Pancreas (tissue), 10 donors: Measurements from ENCODE around the gene OR2F2. TPM values are rescaled to one million over a fixed set of nuclear protein-coding genes. Genes with fewer than 3 reads are reported as not detected.

Experiments used
- ATAC-seq, 4 donors: fragments of 200-7000 bp; cut with Tn5 transposase; one replicate each; pipeline versions ENCODE4 v1.8.0 to v1.9.1; 2020; ENCODE audit warnings: mild to moderate bottlenecking in 4 of 4, moderate library complexity in 4 of 4
- DNase-seq, 6 donors: peaks; one replicate each; pipeline ENCODE4 v3.0.0-alpha.2; 2020
- FAIRE-seq: peaks from 2 replicates; lab custom pipeline; 2012; peaks lifted over from hg19 to GRCh38; lab: Jason Lieb, UNC
- H3K27ac ChIP-seq, 4 donors: fragments of 200-600 bp; sonication (generic); 1 replicate in 3 of 4; 2 replicates in 1 of 4; pipeline versions ENCODE4 v1.5.0 to v1.8.0; 2020
- H3K27me3 ChIP-seq, 4 donors: fragments of 200-600 bp; one replicate each; pipeline ENCODE4 v1.8.0; 2021
- H3K36me3 ChIP-seq, 3 donors: fragments of 200-600 bp; sonication (generic) in 1 of 3; one replicate each; pipeline versions ENCODE4 v1.5.0 to v1.8.0; 2020 to 2021
- H3K4me1 ChIP-seq, 3 donors: fragments of 200-600 bp; one replicate each; pipeline ENCODE4 v1.8.0; 2021
- H3K4me3 ChIP-seq, 4 donors: fragments of 200-600 bp; sonication (generic) in 2 of 4; one replicate each; pipeline versions ENCODE4 v1.5.0 to v1.8.0; 2020 to 2021
- H3K9me3 ChIP-seq, 4 donors: fragments of 200-600 bp; one replicate each; pipeline ENCODE4 v1.8.0; 2021
- WGBS, 2 donors: extraction: QIAGEN DNeasy Blood & Tissue Kit; methylation state at CpG; one replicate each; pipeline ENCODE4 v1.1.7; 2013; 5-methylcytosine and 5-hydroxymethylcytosine counted together
- intact Hi-C, 3 donors: fragments of 100-400 bp; cut with DNase I; formaldehyde crosslinking; loops; one replicate each; pipeline versions ENCODE4 v1.11.1 to v1.14.2; 2022
- polyA plus RNA-seq, 2 donors: library from polyadenylated mRNA; stranded (reverse); fragments of 200-250 nt; gene quantifications; one replicate each; pipeline ENCODE4 v1.2.3, GENCODE V29; 2013
- total RNA-seq, 6 donors: library from RNA; stranded (reverse); fragmentation: NEBNext Ultra II Directional in 4 of 6; extraction: Animal tissue kit (Norgen Biotek cat#: 25700) in 4 of 6; gene quantifications; one replicate each; pipeline versions ENCODE4 v1.2.1 to v1.2.4, GENCODE V29; 2021 to 2023
- TF ChIP-seq, protein P1 (sequence below), 4 donors: fragments of 200-600 bp; sonication (generic) in 3 of 4; IDR thresholded peaks; one replicate each; pipeline versions ENCODE4 v1.5.0 to v1.8.0; 2021; ENCODE audit warnings: antibody characterized with exemption in 4 of 4
- donor health status: healthy with polysubstance abuse.
- donor health status: DM: no; HTN: no; CAD: no; lungs with moderate emphysema.
- donor health status: DM: no; HTN: no; CAD: no.
- donor health status: control.
- donor health status: control.
- donor health status: Bipolar disorder and iron deficiency.
- donor health status: DM: yes; HTN: yes; CAD: no.
- donor health status: DM: no; HTN: no; CAD: no.
- donor health status: DM: no; HTN: no; CAD: no.
- donor health status: DM: yes; HTN: yes; CAD: no.

OR2F2 gene
- total and polyA plus RNA-seq, 8 donors = not detected

- no peak for ATAC-seq
- Histone ChIP-seq H3K4me3 (no peak overlapping the region), H3K27me3 (no peaks in the 10 kb centered on the region), H3K9me3 (no peaks in the 10 kb centered on the region), H3K27ac (no peak overlapping the region), H3K36me3 (no peaks in the 10 kb centered on the region), H3K4me1 (peaks cover 0 to 7% (median 5%) of the 10 kb centered on the region in 3 donors)
- TF ChIP-seq, protein P1, sequence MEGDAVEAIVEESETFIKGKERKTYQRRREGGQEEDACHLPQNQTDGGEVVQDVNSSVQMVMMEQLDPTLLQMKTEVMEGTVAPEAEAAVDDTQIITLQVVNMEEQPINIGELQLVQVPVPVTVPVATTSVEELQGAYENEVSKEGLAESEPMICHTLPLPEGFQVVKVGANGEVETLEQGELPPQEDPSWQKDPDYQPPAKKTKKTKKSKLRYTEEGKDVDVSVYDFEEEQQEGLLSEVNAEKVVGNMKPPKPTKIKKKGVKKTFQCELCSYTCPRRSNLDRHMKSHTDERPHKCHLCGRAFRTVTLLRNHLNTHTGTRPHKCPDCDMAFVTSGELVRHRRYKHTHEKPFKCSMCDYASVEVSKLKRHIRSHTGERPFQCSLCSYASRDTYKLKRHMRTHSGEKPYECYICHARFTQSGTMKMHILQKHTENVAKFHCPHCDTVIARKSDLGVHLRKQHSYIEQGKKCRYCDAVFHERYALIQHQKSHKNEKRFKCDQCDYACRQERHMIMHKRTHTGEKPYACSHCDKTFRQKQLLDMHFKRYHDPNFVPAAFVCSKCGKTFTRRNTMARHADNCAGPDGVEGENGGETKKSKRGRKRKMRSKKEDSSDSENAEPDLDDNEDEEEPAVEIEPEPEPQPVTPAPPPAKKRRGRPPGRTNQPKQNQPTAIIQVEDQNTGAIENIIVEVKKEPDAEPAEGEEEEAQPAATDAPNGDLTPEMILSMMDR (IDR thresholded peaks at IDR 0.05) = no peak
- no peak for DNase-seq
- intact Hi-C loops = no loop called here
- 90 to 93% methylated on average over 5 of the region's 5 CpGs for WGBS, 2 donors
- no peak for FAIRE-seq
These were observed 48.9 kb downstream of the OR2F2 start for GRCh38 chr7:143983960-143984359.

Other genes starting within 250 kb of the OR2F2 start
- under 1 TPM in 4 of 6 donors, not detected in 2; 0.12 to 0.38 (median 0.22) TPM for gene CTAGE6, start 177.5 kb upstream of the OR2F2 start, total RNA-seq
- gene CTAGE6, start 177.5 kb upstream of the OR2F2 start, polyA plus RNA-seq = under 1 TPM; 0.16 to 0.34 TPM
- 10 to 100 TPM; 12.4 to 30.5 (median 19.2) TPM for gene TCAF1, start 33.1 kb upstream of the OR2F2 start, total RNA-seq
- gene TCAF1, start 33.1 kb upstream of the OR2F2 start, polyA plus RNA-seq = 10 to 100 TPM in 1 of 2 donors, 1 to 10 TPM in 1; 9.1 to 20.4 TPM
- gene OR2F1, start 19.6 kb downstream of the OR2F2 start, total RNA-seq = not detected
- not detected for gene OR2F1, start 19.6 kb downstream of the OR2F2 start, polyA plus RNA-seq
- not detected for gene OR6B1, start 65.1 kb downstream of the OR2F2 start, total RNA-seq
- not detected for gene OR6B1, start 65.1 kb downstream of the OR2F2 start, polyA plus RNA-seq
- not detected for gene OR2A5, start 113.7 kb downstream of the OR2F2 start, total RNA-seq
- gene OR2A5, start 113.7 kb downstream of the OR2F2 start, polyA plus RNA-seq = not detected
- not detected for gene OR2A25, start 134.6 kb downstream of the OR2F2 start, total RNA-seq
- gene OR2A25, start 134.6 kb downstream of the OR2F2 start, polyA plus RNA-seq = under 1 TPM in 1 of 2 donors, not detected in 1; 0.12 TPM
- not detected for gene OR2A12, start 151.0 kb downstream of the OR2F2 start, total RNA-seq
- gene OR2A12, start 151.0 kb downstream of the OR2F2 start, polyA plus RNA-seq = not detected
- gene OR2A2, start 174.3 kb downstream of the OR2F2 start, total RNA-seq = not detected
- gene OR2A2, start 174.3 kb downstream of the OR2F2 start, polyA plus RNA-seq = not detected
- not detected for gene OR2A14, start 187.9 kb downstream of the OR2F2 start, total RNA-seq
- not detected for gene OR2A14, start 187.9 kb downstream of the OR2F2 start, polyA plus RNA-seq
- gene CTAGE4, start 248.2 kb downstream of the OR2F2 start, total RNA-seq = 1 to 10 TPM in 4 of 6 donors, under 1 TPM in 2; 0.51 to 5.4 (median 1.5) TPM
- gene CTAGE4, start 248.2 kb downstream of the OR2F2 start, polyA plus RNA-seq = 1 to 10 TPM; 2.7 to 4.0 TPM